Measurements from ENCODE around the gene ITIH1.
"Not testable (repeated sequence)": the region's sequence is repeated elsewhere in the genome, so short reads cannot be mapped to it uniquely, and the experiment has no call there.

Gene ITIH1

DNA sequence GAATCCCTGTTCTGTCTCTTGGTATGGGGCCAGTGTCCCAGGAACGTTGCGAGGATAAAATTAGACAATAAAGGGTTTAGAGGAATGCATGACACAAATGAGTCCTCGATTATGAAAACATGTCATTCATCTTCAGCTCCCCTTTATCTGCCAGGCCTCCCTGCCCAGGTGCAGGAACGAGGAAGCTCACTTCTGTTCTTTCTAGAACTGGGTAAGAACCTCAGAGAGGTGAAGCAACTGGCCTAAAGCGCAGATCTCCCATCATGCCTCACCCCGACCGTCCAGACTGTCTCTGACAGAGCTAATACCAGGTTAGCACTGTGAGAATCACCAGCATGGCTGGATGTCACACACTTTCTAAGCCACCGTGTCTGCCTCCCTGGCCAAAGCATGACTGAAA is 1.5 kb upstream of the ITIH1 start:
- H3K27ac ChIP-seq (ENCODE audit: low read length) = no peak overlapping the region
- no peaks in the 10 kb centered on the region for H3K36me3 ChIP-seq (ENCODE audit: control insufficient read depth in 1 of 2, insufficient read depth in 2 of 2, low read length in 2 of 2)
- peaks cover 0 to 5% of the 10 kb centered on the region in 2 donors for H3K4me1 ChIP-seq (ENCODE audit: control insufficient read depth in 1 of 2, insufficient read depth in 2 of 2, low read length in 2 of 2)
- H3K4me3 ChIP-seq (ENCODE audit: low read depth in 1 of 2, low read length in 2 of 2) = no peak overlapping the region
- H3K9me3 ChIP-seq (ENCODE audit: control insufficient read depth in 1 of 2, low read length in 2 of 2) = no peaks in the 10 kb centered on the region
- no peaks in the 10 kb centered on the region for H3K27me3 ChIP-seq (ENCODE audit: low read depth, low read length)

GRCh38 chr3:52776486-52776885 is 913 bp upstream of the ITIH1 start:
- H3K4me3 ChIP-seq (ENCODE audit: low read depth in 1 of 2, low read length in 2 of 2); H3K9me3 ChIP-seq (ENCODE audit: control insufficient read depth in 1 of 2, low read length in 2 of 2); H3K27me3 ChIP-seq (ENCODE audit: low read depth, low read length); H3K36me3 ChIP-seq (ENCODE audit: control insufficient read depth in 1 of 2, insufficient read depth in 2 of 2, low read length in 2 of 2); H3K4me1 ChIP-seq (ENCODE audit: control insufficient read depth in 1 of 2, insufficient read depth in 2 of 2, low read length in 2 of 2); H3K27ac ChIP-seq (ENCODE audit: low read length): not testable (repeated sequence)

DNA sequence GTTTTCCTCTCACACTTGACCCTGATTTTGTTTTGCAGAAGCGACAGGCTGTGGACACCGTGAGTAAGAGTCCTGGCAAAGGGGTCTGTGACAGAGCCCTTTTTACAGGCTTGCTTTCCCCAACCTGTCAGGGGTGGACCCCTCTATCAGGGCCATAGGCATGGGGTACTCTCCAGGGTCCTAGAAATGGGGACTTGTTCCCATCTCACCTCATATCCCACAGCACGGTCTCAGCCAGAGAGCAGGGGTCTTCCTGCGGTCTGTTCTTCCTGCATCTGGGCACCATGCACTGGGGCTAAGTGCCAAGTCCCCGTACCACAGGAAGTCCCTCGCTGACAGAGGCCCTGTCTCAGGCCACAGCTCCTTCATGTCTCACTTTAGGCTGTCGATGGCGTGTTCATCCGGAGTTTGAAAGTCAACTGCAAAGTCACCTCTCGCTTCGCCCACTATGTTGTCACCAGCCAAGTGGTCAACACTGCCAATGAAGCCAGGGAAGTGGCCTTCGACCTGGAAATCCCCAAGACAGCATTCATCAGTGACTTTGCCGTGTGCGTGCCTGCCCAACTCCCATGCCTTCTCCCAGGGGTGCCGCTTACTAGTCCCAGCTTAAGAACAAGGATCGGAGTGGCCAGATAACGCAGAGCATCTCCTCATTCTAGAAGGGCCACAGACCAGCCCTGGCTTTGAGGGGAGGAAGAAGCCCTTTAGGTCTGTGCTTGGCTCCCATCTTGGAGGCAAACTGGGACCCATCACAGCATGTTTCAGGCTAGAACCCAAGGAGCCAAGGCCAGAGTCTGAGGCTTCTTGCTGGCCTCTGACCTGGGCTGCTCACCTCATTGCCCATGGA is 783 bp downstream of the ITIH1 start:
- H3K27me3 ChIP-seq (ENCODE audit: low read depth, low read length) = no peaks in the 10 kb centered on the region
- no peaks in the 10 kb centered on the region for H3K9me3 ChIP-seq (ENCODE audit: control insufficient read depth in 1 of 2, low read length in 2 of 2)
- no peaks in the 10 kb centered on the region for H3K4me1 ChIP-seq (ENCODE audit: control insufficient read depth in 1 of 2, insufficient read depth in 2 of 2, low read length in 2 of 2)
- H3K36me3 ChIP-seq (ENCODE audit: control insufficient read depth in 1 of 2, insufficient read depth in 2 of 2, low read length in 2 of 2) = no peaks in the 10 kb centered on the region
- H3K27ac ChIP-seq (ENCODE audit: low read length) = no peak overlapping the region
- H3K4me3 ChIP-seq (ENCODE audit: low read depth in 1 of 2, low read length in 2 of 2) = no peak overlapping the region

DNA sequence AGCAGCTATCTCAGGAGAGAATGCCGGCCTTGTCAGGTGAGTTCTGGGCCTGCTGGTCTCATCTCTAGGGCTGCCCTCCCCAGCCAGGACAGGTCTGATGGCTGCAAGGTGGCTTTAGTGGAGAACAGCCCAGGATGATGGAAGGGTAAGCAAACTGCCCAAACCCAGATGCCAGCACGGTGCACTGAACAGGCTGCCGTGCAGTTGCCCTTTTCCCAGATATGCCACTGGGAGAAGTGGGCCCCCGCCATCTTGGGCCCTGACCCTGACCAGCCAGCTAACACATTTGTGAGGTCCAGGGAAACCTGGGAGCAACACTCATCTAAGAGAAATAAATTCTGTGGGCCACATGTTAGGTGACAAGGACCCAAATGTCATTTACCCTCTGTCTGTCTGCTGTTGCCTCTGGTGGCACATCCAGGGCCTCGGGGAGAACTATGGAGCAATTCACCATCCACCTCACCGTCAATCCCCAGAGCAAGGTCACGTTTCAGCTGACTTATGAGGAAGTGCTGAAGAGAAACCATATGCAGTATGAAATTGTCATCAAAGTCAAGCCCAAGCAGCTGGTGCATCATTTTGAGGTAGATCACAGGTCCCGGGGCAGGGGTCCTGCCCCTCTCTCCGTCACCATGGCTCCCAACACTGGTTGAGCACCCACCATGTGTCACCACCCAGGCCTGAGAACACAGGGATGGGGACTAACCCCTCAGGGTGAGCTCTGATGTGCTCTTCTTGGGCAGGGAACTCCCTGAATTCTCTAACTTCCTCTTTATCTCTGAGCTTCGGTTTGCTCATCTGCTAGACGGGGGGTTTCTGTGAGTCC is 1.8 kb downstream of the ITIH1 start:
- Histone ChIP-seq H3K4me1 (ENCODE audit: control insufficient read depth in 1 of 2, insufficient read depth in 2 of 2, low read length in 2 of 2) (no peaks in the 10 kb centered on the region), H3K4me3 (ENCODE audit: low read depth in 1 of 2, low read length in 2 of 2) (no peak overlapping the region), H3K36me3 (ENCODE audit: control insufficient read depth in 1 of 2, insufficient read depth in 2 of 2, low read length in 2 of 2) (no peaks in the 10 kb centered on the region), H3K27me3 (ENCODE audit: low read depth, low read length) (no peaks in the 10 kb centered on the region), H3K9me3 (ENCODE audit: control insufficient read depth in 1 of 2, low read length in 2 of 2) (no peaks in the 10 kb centered on the region), H3K27ac (ENCODE audit: low read length) (no peak overlapping the region)

- Histone ChIP-seq H3K27me3 (ENCODE audit: low read depth, low read length) (no peaks in the 10 kb centered on the region), H3K36me3 (ENCODE audit: control insufficient read depth in 1 of 2, insufficient read depth in 2 of 2, low read length in 2 of 2) (no peaks in the 10 kb centered on the region), H3K4me1 (ENCODE audit: control insufficient read depth in 1 of 2, insufficient read depth in 2 of 2, low read length in 2 of 2) (no peaks in the 10 kb centered on the region), H3K9me3 (ENCODE audit: control insufficient read depth in 1 of 2, low read length in 2 of 2) (no peaks in the 10 kb centered on the region), H3K4me3 (ENCODE audit: low read depth in 1 of 2, low read length in 2 of 2) (no peak overlapping the region), H3K27ac (ENCODE audit: low read length) (no peak overlapping the region)
These were observed 2.6 kb downstream of the ITIH1 start for GRCh38 chr3:52779837-52780585.

GRCh38 chr3:52781741-52782140 is 4.3 kb downstream of the ITIH1 start:
- H3K9me3 ChIP-seq (ENCODE audit: control insufficient read depth in 1 of 2, low read length in 2 of 2) = no peaks in the 10 kb centered on the region
- H3K4me1 ChIP-seq (ENCODE audit: control insufficient read depth in 1 of 2, insufficient read depth in 2 of 2, low read length in 2 of 2) = no peaks in the 10 kb centered on the region

GRCh38 chr3:52782412-52783210 is 5.2 kb downstream of the ITIH1 start:
- no peaks in the 10 kb centered on the region for H3K27me3 ChIP-seq (ENCODE audit: low read depth, low read length)
- no peak overlapping the region for H3K27ac ChIP-seq (ENCODE audit: low read length)
- no peak overlapping the region for H3K4me3 ChIP-seq (ENCODE audit: low read depth in 1 of 2, low read length in 2 of 2)
- no peaks in the 10 kb centered on the region for H3K4me1 ChIP-seq (ENCODE audit: control insufficient read depth in 1 of 2, insufficient read depth in 2 of 2, low read length in 2 of 2)
- no peaks in the 10 kb centered on the region for H3K9me3 ChIP-seq (ENCODE audit: control insufficient read depth in 1 of 2, low read length in 2 of 2)
- H3K36me3 ChIP-seq (ENCODE audit: control insufficient read depth in 1 of 2, insufficient read depth in 2 of 2, low read length in 2 of 2) = no peaks in the 10 kb centered on the region

More at GRCh38 chr3:52781741-52782140, 4.3 kb downstream of the ITIH1 start:
- H3K36me3 ChIP-seq (ENCODE audit: control insufficient read depth in 1 of 2, insufficient read depth in 2 of 2, low read length in 2 of 2) = no peaks in the 10 kb centered on the region
- no peak overlapping the region for H3K27ac ChIP-seq (ENCODE audit: low read length)
- no peak overlapping the region for H3K4me3 ChIP-seq (ENCODE audit: low read depth in 1 of 2, low read length in 2 of 2)
- no peaks in the 10 kb centered on the region for H3K27me3 ChIP-seq (ENCODE audit: low read depth, low read length)

- no peaks in the 10 kb centered on the region for H3K4me1 ChIP-seq (ENCODE audit: control insufficient read depth in 1 of 2, insufficient read depth in 2 of 2, low read length in 2 of 2)
- H3K9me3 ChIP-seq (ENCODE audit: control insufficient read depth in 1 of 2, low read length in 2 of 2) = no peaks in the 10 kb centered on the region
- H3K36me3 ChIP-seq (ENCODE audit: control insufficient read depth in 1 of 2, insufficient read depth in 2 of 2, low read length in 2 of 2) = no peaks in the 10 kb centered on the region
- H3K27me3 ChIP-seq (ENCODE audit: low read depth, low read length) = no peaks in the 10 kb centered on the region
- no peak overlapping the region for H3K4me3 ChIP-seq (ENCODE audit: low read depth in 1 of 2, low read length in 2 of 2)
- no peak overlapping the region for H3K27ac ChIP-seq (ENCODE audit: low read length)
These were observed 5.8 kb downstream of the ITIH1 start for GRCh38 chr3:52783211-52783555.

GRCh38 chr3:52784021-52784621 is 6.7 kb downstream of the ITIH1 start:
- no peak overlapping the region for H3K27ac ChIP-seq (ENCODE audit: low read length)
- no peak overlapping the region for H3K4me3 ChIP-seq (ENCODE audit: low read depth in 1 of 2, low read length in 2 of 2)
- H3K4me1 ChIP-seq (ENCODE audit: control insufficient read depth in 1 of 2, insufficient read depth in 2 of 2, low read length in 2 of 2) = no peaks in the 10 kb centered on the region
- no peaks in the 10 kb centered on the region for H3K27me3 ChIP-seq (ENCODE audit: low read depth, low read length)
- no peaks in the 10 kb centered on the region for H3K9me3 ChIP-seq (ENCODE audit: control insufficient read depth in 1 of 2, low read length in 2 of 2)
- no peaks in the 10 kb centered on the region for H3K36me3 ChIP-seq (ENCODE audit: control insufficient read depth in 1 of 2, insufficient read depth in 2 of 2, low read length in 2 of 2)

GRCh38 chr3:52784931-52785590 is 7.7 kb downstream of the ITIH1 start:
- Histone ChIP-seq H3K4me1 (ENCODE audit: control insufficient read depth in 1 of 2, insufficient read depth in 2 of 2, low read length in 2 of 2) (no peaks in the 10 kb centered on the region), H3K27ac (ENCODE audit: low read length) (no peak overlapping the region), H3K4me3 (ENCODE audit: low read depth in 1 of 2, low read length in 2 of 2) (no peak overlapping the region), H3K9me3 (ENCODE audit: control insufficient read depth in 1 of 2, low read length in 2 of 2) (no peaks in the 10 kb centered on the region), H3K36me3 (ENCODE audit: control insufficient read depth in 1 of 2, insufficient read depth in 2 of 2, low read length in 2 of 2) (no peaks in the 10 kb centered on the region), H3K27me3 (ENCODE audit: low read depth, low read length) (no peaks in the 10 kb centered on the region)

Measured in muscle layer of duodenum (tissue), 2 donors.